A204.1 (cell line): ENCODE data around the gene HS3ST3B1.

ENCODE experiments used
- FAIRE-seq: peaks from 2 replicates; lab custom pipeline; 2012; peaks lifted over from hg19 to GRCh38; lab: Jason Lieb, UNC

HS3ST3B1 gene

DNA sequence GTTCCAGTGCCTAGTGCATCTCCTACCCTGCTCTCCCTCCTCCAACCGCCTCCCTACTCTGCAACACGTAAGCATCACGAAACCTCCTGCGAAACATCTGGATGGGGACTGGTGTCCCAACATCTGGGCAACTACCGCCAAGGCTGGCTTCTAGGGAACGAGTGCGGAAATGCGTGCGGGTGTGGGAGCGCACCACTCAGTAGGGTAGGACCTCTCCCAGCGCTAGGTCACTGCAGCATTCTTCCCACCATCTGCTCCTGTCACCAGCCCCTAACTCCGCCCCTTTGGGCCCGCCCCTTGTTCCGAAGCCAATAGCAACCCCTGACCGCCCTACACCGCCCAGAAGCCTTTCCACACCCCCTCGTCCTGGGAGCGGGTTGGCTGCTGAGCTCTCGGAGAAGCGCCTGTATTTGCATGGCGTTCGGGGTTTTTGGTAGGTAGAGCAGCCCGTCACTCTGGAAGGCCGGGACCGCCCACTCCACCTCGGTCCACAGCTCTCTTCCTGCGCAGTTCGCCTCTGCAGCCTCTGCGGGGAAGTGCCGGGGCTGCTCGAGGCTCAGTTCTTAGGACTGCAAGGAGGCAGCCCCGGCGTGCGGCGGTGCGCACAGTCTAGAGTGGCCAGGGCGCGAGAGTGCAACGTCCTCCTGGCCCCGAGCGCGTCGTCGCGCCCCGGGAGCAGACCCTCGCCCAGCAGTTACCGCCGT, at the start of gene HS3ST3B1:
Gene HS3ST3B1, plus strand, starts transcription at position 507 of the 704 bp plus-strand sequence. CDS start 438 bp downstream, outside the sequence.
- peak; percentile 25 for FAIRE-seq

DNA sequence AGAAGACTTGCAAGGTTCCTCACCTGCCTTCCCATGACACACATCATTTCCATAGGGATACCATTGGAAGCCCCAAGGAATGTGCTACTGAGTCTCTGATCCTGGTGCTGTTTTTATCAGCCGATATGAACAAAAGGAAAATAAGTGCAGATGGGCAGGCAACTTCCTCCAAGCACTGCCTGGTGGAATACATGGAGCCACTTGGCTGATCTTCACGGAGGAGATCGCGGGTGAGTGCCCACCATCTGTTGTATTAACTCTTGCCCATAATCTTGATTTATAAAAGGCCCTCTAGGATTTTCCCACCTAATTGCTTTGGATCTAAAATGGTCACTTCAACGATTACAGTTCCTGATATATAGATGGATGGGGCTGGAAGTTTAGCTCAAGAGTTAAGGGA, 39.5 kb upstream of the HS3ST3B1 start:
- FAIRE-seq = no peak

DNA sequence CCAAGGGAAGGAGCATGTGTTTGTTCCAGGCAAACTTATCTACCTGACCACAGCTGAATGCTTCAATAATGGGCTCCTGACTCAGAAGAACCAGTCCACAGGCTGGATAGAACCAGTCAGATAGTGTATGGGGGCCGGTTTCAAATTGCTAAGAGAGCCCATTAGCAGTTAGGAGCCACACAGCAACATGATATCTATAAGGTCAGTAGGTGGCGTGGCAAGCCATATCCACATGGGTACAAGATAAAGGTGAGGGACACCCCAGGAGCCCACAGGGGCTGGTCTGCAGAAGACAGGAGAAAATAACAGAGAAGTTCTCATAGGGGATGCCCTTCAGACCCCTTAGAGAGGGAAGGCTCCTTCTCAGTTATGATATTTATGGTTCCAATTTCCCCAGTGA, 32.6 kb upstream of the HS3ST3B1 start:
- no peak for FAIRE-seq

DNA sequence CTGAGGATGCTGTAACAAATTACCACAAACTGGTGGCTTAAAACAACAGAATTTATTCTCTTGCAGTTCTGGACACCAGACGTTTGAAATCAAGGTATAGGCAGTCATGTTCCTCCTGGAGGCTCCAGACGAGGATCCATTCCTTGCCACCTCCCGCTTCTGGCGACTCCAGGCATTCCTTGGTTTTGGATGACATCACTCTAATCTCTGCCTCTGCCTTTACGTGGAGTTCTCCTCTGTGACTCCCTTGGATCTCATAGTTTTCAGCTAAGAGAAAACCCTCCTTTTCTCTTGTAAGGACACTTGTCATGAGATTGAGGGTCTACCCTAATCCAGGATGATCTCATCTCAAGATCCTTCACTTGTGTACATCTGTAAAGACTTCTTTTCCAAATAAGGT, 31.4 kb upstream of the HS3ST3B1 start:
- FAIRE-seq = no peak

DNA sequence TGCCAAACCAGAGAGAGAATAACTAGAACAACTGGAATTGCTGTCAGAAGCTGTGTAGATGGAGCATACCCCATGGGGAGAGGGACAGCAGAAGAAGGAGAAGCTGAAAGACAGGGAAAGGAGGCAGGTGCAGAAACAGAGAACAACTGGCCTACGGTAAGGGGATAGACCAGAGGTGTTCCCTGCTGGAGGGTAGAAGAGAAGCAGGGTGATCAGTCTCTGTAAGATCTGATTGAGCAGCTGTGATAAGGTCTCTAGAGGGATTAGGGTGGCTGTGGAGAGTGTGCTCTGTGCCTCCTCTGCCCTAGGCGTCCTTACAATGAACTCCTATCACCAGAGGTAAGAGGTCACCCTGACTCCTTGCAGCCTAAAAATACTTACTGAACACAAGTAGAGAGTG, 30.4 kb upstream of the HS3ST3B1 start:
- no peak for FAIRE-seq

DNA sequence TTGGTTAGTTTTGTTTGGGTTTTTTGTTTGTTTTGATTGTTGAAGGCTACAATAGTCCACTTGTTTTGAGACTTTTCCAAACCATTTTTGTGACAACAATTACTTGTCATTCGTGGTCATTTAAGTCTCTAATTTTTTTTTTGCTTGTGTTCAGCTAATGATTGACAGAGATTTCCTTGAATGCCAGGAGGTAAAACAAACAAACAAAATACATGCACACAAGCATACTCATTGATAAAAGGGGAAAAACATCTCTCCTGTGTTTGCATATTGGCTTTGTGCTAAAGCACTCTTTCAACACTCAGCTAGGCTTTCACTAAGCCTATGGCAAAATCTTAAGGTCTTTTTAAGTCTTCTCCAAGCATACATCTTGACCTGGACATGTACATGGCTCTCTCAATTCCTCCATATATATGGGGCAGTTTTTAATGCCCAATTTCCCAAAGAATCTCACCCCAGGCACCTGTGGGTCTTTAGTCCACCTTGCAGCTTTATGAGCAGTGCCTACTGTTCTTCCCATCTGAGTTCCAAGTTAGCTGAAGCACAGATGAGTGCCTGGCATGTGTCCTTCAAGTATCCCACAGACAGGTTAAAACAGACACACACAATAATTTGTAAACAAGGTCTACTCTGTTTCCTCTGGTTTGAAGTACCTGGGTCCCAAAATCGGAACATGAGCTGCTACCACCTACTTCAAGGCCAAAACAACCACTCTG, 24.2 kb upstream of the HS3ST3B1 start:
- FAIRE-seq = no peak

DNA sequence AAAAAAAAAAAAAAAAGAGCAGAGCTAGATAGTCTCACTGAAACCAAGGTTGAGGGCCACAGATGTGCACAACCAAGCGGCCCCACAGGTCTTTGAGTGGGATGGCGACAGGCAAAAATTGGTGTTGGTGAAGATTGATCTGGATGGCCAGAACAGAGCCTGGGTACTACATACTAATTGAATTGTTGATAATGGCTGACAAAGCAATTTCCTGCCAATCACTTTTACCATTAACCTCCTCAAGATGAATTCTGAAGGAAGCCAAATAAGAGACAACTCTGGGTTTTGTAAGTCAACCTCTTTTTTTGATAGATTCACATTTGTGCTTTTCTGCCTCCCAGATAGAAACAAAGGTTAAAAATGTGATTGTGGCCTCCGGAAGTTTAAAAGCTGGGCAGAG, 19.4 kb upstream of the HS3ST3B1 start:
- FAIRE-seq = no peak

DNA sequence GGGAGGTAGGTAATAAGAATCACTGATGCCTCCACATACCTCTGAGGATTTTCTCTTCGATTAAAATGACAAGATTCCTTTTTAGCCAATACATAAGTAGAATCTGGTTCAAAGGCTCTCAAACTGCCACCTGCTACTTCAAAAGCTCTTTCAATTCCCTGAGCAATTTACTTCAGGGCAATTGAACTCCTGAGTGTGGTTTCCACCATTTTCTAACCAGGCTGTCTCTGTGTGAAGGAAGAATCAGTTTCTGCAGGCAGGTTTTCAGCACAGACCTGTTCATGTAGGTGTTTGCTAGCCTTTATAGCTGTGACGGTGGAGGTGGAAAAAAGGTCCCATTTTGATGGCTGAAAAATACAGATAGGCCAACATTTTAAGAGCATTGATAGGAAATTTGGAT, 18.2 kb upstream of the HS3ST3B1 start:
- no peak for FAIRE-seq

DNA sequence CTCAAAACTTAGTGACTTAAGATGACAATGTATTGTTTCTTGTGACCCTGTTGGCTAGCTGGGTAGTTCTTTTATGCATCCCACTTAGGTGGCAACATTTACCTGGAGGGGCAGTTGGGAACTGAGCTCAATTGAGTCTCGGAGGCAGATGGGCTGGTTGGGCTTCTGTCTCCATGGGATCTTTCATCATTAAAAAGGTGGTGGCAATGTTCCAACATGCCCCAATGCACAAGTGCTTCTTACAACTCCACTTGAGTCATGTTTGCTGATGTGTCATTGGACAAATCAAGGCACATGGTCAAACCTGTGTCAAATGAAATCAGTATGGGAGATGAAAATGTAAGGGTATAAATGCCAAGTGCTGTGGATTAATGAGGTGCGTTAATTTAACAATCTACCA, 11.7 kb upstream of the HS3ST3B1 start:
- FAIRE-seq = no peak

DNA sequence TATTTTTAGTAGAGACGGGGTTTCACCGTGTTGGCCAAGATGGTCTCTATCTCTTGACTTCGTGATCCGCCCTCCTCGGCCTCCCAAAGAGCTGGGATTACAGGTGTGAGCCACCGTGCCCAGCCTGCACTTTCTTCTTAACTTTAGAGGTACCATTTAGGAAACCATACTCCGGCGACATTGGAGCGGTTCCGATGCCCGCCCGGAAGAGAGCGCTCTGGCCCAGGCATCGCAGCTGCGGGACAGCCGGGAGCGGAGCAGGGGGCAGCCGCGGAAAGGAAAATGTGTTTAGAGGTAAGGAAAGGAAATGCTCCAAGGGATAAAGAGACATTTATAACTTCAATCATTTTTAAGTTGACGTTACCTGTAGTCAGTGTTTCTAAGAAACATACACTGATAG, 6.0 kb upstream of the HS3ST3B1 start:
- no peak for FAIRE-seq

DNA sequence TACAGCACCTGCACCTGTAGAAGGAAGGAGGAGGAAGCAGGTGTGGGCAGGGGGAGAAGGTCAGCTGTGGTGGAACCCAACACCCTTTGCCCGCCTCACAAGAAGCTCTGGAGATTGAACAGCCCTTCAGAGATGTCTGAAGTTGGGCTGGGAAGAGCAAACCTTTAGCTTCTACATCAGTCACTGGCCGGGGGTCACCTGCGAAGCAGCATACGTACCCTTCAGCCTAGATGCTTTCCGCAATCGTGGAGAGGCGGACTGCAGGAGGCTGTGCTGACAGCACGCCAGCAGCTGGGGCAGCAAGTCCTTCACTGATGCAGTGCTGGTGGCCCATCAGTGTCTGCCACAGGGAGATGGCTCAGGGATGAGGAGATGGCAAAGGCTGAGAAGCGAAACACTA, 5.2 kb upstream of the HS3ST3B1 start:
- no peak for FAIRE-seq

DNA sequence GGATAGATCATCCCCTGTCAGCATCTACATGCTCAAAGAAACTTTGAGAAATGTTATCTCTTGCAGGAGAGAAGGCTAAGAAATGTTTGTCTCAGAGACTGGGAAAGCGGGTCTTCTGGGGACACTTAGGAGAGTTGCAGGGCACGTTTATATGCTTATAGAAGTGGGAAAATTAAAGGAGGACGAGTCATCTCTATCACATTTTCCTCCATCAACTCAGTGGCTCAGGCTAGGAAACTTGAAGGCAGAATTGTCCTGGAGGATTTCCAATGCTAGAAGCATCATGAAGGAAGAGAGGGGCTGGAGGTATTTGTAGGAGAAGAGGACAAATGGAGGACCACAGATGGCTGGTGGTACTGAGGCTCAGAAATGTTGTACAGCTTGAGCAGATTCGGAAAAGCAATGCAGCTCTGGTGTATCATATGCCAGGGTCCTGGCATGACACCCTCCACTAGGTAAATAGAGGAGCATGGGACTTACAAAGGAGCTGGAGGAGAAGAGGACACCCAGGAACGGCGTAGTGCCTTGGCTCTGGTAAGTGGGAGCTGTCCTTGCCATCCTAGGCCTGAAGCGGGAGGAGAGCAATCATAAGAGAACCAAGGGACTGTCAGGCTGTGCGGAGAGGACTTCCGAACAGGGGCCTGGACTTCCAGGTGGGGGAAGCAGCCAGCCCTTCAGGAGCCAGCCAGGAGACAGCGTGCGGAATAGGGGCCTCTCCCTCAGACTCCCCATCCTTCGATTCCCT, 4.5 kb upstream of the HS3ST3B1 start:
- FAIRE-seq = no peak

DNA sequence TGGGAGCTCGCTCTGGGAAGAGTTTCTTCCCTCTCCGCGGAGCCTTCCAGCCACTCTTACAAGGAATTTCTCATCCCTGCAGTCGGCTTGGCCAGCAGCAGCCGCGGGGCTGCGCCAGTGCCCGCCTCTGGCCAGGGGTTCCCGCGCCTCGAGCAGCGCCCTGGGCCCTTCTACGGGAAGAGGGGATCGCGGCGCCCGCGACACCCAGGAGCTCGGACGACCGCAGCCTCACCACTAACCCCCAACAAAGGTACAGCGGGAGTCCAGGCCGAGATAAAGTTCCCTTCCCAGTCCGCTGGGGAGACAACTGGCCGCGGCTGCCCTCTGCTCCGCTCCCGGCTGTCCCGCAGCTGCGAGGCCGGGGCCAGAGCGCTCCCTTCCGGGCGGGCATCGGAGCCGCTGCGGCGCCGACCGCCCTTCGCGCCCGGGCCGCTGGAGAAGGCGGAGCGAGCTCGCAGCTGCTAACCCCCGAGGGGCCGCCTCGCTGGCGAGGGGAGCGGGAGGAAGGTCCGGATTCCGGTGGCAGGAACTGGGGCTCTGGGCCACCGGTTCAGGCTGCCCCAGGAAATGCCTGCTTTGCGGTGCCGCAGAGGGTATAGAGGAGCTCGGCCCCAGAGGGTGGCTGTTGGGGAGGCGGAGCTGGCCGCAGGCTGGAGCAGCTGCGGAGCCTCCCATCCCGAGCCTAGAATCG, 3.6 kb upstream of the HS3ST3B1 start:
- FAIRE-seq = no peak

DNA sequence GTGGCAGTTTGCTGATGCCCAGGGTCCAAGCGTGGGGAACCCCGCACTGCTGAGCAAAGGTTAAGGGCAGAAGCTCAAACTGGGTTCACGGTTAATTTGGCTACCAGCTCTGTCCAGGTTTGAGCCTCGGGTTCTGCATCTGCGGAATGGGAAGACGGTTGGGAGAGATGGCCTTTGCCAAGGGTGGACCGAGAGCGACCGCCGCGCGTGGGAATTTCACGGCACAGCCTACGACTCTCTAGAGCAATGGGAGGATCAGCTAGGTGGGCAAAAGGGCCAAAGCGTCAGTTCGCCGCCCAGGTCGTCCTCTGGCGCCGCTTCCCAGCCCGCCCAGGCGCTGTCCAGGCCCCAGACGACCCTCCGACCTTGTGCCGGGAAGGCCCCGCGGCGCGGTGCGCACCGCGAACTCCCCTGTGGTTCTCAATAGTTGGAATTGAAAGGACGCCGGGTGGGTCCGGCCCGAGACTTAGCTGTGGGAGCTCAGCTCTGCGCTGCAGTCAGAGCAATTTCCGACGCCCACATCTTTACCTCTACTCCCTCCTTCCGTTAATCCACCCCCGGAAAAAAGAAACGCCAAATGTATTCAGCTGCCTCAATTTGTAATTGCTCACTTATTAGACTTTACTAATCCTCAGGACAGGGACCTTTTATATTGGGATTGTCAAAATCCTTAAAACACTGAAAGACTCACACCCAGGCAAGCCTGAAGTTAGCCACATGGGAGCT, 2.5 kb upstream of the HS3ST3B1 start:
- FAIRE-seq = no peak

DNA sequence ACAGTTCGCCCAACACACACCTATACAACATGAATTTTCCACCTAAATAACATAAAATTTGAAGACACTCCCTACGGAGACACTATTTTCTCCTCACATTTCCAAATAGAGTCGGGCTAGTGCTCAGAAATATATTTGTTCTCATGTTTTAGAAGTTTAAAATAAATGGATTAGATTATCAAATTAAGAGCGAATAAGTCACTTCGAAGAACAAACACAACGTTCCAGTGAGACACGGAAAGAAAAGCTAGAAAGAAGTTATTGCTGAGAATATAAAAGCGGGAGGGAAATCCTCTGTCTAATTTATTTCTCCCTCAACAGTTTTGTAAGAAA, 2.0 kb upstream of the HS3ST3B1 start:
- FAIRE-seq = no peak

DNA sequence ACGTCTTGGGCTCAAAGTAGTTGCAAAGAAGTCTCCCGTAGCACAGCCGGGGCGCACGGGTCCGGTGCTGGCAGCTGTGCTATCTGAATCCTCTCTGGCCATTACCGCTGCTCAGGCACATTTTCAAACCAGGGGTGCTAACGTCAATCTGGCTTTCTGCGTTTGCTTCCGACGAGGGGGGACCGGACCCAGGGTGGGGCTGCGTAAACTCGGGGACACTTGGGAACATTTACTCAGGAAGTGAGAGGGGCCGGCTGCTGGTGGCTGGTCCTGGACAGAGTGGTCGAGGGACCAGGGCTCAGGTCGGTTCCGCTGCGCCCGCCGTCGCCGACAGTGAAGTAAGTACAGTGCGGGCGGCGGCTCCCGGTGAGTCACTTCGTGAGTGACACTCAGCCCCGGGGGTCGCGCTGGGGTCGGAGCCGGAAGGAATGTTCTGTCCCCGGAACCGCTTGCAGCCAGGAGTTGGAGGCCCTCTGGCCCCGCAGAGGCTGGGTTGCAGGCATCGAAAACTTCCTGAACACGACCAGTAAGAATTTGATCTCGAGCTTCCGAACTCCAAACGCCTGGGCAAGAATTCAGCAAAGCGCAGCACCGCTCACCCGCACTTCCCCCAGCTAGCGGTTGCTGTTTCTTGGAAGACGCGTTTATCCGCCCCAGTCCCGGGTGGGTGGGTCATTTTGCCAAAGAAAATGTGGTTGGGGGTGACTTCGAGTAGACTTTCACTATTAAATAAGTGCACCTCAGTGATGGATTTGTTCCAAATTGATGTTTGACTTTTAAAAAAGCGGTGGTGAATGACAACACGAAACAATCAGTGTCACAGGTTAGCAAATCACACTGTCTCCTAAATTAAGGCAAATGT, 1.4 kb upstream of the HS3ST3B1 start:
- FAIRE-seq = no peak

DNA sequence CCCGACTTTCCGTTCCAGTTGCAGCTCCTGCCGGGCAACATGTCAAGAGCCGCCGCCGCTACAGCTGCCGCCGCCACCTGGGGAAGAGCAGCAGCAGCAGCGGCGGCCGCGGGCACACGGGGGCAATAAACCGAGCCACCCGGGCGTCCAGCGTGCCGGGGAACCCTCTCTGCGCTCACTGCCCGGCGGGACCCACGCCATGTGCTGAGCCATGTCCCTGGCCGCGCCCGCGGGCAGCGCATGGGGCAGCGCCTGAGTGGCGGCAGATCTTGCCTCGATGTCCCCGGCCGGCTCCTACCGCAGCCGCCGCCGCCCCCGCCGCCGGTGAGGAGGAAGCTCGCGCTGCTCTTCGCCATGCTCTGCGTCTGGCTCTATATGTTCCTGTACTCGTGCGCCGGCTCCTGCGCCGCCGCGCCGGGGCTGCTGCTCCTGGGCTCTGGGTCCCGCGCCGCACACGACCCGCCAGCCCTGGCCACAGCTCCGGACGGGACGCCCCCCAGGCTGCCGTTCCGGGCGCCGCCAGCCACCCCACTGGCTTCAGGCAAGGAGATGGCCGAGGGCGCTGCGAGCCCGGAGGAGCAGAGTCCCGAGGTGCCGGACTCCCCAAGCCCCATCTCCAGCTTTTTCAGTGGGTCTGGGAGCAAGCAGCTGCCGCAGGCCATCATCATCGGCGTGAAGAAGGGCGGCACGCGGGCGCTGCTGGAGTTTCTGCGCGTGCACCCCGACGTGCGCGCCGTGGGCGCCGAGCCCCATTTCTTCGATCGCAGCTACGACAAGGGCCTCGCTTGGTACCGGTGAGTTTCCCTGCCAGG, 604 bp downstream of the HS3ST3B1 start:
- FAIRE-seq = no peak

DNA sequence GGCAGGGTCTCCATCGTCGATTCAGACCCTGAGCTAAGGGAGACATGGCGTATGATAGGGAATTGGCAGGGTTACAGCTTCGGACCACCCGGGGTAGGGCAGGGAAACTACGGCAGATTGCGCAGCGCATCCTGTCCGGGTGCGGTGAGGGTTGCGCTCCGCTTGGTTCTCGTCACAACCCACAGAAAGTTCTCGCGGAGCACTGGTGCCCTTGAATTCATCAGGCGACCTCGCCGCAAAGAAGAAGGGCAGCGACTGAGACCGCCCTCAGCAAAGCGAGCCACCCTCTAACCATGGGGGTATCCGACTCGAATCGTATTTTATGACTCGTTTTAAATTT, 1.2 kb downstream of the HS3ST3B1 start:
- no peak for FAIRE-seq

DNA sequence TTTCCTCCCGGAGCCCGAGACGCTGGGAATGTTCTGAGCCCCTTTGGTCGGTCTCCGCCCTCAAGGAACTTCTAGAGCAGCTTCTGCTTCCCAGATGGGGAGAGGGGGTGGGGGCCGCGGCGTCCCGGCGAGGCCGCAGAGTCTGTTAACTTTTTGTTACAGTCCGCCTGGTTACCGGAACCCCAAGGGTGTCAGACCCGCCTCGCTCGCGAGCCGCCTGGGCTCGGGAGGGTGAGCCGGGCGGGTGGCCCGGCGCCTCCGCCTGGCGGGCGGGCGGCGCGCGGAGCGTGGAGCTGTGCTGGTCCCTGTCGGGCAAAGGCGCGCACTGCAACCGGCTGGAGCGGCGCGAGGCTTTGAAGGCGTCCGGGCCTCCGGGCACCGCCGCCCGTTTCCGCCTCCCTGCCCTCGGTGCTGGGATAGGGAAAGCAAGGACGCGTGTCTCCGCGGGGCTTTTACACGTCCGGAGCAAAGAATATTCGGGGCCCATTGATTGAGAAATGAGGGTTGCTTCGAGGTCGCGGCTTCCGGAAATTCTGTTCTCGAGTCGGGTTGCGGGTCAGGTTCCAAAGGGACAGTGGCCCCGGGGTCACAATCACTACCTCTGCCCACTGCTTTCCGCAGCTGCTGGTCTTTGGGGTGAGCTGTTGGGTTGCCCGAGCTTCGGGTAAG, 1.7 kb downstream of the HS3ST3B1 start:
- FAIRE-seq = no peak
